CD4-positive, alpha-beta T cell treated with Interferon alpha-2 for 1 hour (primary cell): Measurements from ENCODE around the gene TMEM214.

Experiments
- DNase-seq, 2 donors: peaks; one replicate each; pipeline ENCODE4 v3.0.0-alpha.2; 2020 to 2022

TMEM214 gene, protein sequence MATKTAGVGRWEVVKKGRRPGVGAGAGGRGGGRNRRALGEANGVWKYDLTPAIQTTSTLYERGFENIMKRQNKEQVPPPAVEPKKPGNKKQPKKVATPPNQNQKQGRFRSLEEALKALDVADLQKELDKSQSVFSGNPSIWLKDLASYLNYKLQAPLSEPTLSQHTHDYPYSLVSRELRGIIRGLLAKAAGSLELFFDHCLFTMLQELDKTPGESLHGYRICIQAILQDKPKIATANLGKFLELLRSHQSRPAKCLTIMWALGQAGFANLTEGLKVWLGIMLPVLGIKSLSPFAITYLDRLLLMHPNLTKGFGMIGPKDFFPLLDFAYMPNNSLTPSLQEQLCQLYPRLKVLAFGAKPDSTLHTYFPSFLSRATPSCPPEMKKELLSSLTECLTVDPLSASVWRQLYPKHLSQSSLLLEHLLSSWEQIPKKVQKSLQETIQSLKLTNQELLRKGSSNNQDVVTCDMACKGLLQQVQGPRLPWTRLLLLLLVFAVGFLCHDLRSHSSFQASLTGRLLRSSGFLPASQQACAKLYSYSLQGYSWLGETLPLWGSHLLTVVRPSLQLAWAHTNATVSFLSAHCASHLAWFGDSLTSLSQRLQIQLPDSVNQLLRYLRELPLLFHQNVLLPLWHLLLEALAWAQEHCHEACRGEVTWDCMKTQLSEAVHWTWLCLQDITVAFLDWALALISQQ

DNA sequence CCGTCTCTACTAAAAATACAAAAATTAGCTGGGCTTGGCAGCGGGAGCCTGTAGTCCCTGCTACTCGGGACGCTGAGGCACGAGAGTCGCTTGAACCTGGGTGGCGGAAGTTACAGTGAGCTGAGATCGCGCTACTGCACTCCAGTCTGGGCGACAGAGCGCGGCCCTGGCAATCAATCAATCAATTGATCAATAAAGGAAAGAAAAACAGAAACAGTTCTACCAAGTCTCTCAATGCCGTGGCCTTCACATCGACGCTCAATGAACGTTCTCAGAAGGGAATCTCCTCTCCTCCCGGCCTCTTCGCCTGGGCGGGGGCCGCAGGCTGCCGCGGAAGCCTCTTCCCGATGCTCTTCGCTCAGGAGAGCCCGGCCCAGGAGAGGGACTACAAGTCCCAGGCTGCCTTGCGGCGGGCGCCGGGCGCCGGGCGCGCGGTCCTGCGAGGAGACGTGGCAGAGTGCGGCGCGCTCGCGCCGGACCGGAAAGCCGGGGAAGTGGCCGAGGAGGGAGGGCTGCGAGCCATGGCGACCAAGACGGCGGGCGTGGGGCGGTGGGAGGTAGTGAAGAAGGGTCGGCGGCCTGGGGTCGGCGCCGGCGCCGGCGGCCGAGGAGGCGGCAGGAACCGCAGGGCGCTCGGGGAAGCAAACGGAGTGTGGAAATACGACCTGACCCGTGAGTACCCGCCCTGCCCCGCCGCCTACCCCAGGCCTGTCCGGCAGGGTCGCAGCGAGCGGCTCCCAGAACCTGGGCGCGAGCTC, at the start of gene TMEM214:
Gene TMEM214 (plus strand): TSS at position 471 of the 758 bp plus-strand sequence. CDS start 51 bp downstream, at position 522.
- peak; percentile 75 to 81 for DNase-seq

DNA sequence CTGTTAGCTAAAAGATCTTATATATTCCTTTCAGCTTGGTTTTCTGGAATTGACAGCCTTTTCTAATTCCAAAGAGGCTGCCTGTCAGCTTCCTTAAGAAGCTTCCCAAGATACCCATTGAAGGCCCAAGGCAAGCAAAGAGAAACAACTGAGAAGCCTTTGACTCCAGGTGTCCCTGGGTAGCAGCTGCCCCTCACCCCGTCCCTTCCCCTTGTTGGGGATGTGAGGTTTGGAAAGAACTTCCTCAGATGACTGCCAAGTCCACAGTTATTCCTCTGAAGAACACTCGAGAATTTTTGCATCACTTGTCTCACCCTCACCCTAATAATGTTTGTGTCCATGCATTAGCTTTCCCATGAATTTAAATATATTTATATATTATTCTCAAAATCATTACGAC, 49.0 kb upstream of the TMEM214 start:
- no peak for DNase-seq

DNA sequence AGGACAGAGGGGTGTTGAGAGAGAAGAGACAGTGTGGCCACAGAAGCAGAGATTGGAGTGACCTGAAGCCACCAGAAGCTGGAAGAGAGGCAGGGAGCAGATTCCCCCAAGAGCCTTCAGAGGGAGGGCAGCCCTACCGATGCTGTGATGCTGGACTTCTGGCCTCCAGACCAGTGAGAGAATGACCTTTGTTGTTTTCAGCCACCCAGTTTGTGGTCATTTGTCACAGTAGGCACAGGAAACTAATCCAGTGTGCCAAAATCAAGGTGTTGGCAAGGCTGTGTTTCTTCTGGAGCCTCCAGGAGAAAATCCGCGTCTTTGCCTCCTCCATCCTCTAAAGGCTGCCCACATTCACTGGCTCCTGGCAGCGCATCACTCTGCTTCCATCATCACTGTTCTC, 47.0 kb upstream of the TMEM214 start:
- DNase-seq = no peak

DNA sequence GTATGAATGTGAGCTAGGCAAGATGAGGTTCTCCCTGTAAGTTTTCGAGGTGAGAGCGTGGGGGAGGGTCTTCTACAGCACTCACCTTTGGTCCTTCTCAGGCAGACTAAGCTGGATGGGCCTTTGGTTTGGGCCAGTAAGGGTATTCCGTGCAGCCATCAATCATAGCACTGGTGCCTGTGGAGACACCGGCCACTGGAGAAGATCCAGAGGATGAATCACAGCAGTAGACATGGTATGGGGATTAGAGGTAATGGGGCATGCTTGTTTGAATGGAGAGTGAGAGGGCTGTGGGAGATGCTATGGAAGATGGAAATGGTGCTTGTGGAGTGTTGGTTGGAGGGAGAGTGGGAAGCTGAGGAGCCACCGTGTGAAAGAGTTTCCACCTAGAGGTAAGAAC, 46.2 kb upstream of the TMEM214 start:
- DNase-seq = no peak

DNA sequence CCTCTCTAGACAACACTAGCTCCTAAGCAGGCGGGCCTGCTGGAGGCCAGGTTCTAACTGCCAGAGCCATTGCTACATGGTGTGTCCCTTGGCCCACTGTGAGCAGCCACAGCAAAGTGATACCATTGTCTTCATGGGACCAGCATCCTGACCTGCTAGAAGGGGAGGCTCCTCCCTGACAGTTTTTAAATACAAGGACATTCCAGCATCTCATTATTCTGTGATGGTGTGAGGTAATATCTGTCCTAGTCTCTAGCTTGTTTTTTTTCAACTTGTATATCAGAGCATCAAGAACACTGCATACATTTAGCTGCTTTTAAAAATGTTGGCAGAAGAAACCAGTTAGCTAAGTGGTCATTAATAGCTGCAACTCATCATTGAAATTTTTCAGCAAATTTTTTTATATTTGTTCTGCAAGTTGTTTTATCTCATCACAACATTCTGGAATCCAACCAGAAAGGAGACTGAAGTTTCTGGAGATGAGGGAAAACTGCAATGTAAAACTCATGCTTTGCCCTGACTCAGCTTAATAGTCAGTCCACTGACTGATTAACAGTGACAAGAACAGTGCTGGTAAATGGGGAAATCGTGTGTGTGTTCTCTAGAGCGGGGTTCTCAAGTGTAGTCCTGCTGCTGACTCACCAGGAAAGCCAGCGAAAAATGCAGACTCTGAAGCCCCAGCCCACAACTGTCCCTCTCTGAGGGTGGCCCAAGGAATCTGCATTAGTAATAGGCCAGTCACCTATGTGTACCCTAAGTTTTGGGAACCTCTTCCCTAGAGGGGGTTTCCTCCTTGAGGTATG, 44.5 kb upstream of the TMEM214 start:
- no peak for DNase-seq

DNA sequence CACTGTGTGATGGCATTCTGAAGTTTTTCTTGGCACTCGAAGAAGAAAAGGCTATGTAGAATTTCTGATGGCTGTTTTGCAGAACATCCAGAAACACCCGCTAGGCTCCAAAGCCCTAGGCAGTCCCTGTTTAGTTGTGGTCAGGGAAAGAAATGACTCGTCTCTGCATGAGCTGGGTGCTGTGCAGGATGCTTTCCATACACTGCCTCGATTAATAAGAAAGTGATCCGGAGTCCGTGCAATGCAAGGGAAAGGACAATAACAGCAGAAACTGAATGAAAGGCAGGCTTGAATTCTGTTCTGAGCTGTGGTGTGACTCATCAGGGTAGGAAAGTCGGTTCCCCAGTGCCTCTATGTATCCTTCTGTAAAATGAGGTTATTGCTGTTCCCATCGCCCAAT, 43.6 kb upstream of the TMEM214 start:
- DNase-seq = no peak

DNA sequence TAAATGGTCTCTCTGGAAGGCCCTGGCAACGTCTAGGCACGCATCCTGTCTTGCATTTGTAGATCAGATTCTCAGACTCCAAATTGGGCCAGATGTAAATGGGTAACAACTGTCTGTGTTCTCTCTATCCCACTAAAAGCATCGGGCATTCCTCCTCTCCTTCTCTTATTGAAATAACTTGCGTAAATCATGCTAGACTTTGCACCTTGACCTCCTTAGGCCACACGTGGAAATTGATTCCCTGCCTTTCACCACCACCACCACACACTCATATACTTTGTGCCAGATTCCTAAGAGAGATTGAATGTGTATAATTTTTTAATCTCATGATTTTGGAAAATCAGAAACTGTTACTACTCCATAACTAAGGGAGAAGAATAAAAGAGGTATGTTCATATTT, 41.0 kb upstream of the TMEM214 start:
- DNase-seq = no peak

DNA sequence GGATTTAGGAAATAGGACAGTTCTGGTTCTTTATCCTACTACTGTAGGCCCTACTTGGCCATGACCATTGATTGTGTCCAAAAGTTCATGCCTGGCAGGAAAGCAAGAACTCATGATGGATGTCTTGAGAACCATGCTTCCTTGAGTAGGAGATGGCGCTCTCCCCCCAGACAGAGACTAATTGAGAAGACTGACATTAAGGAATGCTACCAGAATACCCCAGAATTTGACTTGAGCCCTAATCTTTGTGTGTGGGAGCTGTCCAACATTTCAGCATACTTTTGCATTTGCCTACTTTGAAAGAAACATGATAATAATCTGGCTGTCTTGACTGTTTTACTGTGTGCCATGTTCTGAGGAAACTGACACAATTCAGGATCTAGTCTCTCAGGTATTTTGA, 39.0 kb upstream of the TMEM214 start:
- no peak for DNase-seq

DNA sequence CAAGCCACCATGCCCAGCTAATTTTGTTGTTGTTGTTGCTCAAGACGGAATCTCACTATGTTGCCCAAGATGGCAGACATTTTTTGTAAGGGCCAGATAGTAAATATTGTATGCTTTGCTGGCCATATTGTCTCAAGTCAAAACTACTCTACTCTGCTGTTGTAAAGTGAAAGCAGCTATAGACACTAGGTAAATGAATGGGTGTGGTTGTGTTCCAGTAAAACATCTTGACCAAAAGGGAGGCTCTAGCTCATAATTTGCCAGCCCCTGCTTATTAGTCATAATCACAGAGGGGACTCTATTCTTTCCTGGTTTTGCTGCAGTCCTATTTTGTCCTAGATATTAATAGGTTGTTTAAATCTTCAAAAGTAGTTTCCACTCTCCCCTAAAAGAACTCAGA, 37.8 kb upstream of the TMEM214 start:
- no peak for DNase-seq

DNA sequence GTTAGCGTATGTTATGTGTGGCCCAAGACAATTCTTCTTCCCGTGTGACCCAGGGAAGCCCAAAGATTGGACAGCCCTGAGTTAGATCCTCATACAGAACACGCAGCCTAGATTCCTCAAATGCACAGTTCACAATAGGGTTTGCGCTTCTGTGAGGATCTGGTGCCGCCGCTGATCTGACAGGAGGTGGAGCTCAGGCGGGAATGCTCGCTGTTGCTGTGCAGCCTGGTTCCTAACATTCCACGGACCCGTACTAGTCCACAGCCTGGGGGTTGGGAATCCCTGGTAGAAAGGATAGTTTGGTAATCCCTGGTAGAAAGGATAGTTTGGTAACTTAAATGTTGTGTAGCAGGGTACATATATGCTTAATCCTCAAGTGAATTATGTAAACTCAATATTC, 35.4 kb upstream of the TMEM214 start:
- DNase-seq = no peak

DNA sequence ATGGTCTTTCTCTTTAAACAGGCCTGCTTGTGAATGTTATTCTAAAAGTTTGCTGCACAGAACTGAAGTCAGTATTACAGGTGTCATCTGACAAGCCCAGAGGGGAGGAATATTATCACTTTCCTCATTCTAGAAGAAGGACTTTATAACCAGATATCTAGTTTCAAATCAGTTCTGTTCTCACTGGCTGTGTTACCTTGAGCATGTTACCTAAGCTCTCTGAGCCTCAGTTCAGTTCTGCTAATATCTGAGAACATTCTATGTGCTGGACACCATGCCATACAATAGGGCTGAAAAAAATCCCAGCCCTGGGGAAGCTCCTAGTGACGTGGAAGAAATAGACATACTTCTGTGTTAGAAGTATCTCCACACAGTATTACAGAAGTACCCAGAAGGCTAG, 34.4 kb upstream of the TMEM214 start:
- DNase-seq = no peak

DNA sequence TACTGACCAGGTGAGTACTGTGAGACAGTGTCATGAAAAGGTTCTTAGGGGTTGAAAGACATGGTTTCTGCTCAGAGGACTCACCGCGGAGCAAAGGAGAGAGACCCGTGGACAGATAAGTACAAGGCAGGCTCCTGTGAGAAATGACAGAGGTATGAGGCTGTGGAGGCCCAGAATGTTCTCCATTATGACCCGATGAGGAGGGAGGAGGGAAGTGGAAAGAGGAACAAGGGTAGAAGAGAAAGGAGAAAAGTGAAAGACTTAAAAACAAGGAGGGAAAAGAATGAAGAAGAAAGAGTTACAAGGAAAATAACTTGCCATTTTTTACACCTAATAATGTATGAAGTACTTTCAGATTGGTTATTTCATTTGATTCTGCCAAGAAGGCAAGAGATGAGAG, 32.5 kb upstream of the TMEM214 start:
- DNase-seq = no peak

DNA sequence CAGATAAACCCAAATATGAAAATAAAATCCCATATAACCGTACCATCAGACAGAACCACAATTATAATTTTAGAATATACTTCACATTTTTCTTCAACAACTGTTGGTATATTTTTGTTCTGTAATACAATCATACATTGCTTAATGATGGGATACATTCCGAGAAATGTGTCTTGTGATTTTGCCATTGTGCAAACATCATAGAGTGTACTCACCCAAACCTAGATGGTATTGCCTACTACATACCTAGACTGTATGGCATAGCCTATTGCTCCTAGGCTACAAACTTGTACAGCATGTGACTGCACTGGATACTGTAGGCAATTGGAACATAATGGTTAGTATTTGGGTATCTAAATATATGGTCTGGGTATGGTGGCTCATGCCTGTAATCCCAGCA, 31.8 kb upstream of the TMEM214 start:
- no peak for DNase-seq

DNA sequence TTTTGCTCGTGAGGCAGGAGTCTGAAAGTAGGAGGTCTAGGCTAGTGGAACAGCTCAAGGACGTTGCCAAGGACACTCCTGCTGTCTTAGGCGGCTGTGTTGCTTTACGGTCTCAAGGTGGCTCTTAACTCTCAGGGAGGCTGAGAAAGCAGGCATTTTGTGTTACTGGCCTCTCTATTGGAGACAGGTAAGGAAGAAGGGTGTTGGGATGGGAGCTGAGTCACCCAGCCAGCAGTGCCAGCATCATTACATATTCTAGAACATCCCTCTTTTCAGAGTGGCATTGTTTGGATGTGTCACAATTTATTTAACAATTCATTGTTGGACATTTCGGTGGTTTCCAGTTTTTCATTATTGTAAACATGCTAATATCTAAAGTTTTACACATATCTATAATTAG, 30.8 kb upstream of the TMEM214 start:
- no peak for DNase-seq

DNA sequence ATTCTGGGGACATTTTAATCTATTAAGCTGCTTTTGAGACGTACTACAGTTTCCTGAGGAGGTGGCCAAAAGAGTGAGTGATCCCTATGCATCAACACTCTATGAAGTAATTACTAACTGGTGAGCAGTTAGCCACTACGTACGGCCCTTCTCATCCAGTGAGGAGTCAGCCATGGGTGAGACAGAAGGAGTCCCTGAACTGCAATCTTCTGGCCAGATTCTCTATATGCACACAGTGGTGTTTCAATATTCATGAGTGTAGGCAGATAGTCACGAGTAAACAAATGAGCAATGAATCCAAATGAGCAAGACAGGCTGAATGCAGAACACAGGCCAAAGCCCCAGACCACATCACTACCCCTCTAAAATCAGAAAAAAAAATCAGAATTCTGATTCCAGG, 29.8 kb upstream of the TMEM214 start:
- no peak for DNase-seq

DNA sequence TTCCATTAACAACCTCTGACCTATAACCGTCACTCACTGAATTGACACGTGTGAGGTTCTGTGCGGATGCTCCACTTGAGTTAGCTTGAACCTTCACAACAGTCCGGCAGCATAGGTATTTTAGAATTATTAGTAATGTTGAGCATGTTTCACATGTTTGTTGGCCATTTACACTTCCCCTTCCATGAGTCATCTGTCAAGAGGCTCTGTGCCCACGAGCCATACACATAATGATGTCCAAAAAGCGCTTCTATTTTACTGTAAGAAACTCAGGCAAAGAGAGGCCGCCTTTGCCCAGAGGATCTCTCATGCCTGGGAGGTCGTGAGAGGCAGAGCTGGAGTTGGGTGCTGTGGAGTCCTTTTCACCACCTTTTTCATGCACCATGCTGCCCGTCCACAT, 28.9 kb upstream of the TMEM214 start:
- no peak for DNase-seq

DNA sequence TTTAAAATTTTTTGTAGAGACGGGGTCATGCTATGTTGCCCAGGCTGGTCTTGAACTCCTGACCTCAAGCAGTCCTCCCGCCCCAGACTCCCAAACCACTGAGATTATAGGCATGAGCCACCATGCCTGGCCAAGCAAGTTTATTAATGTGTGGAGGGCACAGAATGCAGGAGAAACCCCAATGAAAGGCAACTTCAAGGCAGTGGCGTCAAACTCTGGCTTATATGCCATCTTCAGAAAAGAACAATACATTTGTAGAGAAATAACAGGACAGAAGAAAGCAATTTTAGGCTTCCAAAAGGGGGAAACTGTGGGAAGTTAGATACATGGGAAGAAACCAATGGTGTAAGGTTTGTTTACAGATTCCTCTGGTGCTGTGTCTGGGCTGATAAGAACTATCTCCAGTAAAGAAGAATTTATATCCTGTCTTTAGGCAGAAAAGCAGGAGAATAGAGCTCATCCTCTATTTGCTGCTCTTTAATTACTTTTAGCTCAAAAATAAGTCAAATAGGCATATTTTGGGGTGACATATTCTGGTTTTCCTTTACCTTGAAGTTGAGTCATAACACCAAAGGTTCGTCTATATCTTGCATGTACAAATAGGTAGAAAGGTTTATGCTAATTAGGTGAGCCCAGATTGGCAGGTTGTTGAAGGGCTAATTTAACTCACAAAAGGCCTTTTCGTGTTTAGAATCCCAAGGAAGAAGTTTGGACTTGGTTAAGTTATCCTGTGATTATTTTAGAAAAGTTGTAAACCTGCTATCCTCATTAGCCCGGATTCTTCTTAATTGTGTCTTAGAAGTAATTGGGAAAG, 26.0 kb upstream of the TMEM214 start:
- DNase-seq = no peak

DNA sequence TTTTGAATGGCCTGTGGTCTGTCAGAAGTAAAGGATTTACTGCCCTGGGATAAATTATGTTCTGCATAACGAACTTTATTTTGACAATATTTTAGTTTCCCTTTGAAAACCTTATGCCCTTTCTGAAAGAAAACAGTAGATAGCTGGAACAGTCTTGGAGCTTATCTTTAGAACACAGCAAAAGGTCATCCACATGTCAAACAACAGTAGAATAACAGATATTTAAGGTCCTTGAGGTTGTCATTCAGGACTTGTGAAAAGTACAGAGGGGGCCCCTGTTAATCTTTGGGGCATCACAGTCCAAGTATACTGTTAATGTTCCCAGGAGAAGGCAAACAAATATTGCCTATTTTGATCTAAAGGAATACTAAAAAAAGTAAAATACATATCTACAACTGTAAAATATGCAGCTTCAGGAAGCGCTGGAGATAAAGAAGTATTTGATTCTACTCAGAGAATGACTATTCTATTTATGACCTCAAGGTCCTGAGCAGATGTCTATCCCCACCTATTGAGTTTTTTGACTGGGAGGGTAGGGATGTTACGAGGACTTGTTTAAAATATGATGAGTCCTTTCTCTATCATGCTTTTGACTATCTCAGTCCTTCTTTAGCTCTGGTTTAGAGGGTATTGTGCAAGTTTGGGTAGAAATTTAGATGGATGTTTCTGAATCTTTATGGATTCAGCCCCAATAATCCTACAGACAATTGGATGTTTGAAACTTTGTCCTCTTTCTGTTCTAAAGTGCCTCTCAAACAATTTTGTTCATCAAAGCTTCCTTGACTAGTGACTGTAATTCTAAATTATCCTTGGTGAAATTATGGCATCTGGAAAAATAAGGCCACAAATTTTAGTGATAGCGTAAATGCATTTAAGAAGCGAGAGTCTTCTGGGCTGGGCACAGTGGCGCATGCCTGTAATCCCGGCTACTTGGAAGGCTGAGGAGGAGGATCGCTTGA, 25.1 kb upstream of the TMEM214 start:
- DNase-seq = no peak

DNA sequence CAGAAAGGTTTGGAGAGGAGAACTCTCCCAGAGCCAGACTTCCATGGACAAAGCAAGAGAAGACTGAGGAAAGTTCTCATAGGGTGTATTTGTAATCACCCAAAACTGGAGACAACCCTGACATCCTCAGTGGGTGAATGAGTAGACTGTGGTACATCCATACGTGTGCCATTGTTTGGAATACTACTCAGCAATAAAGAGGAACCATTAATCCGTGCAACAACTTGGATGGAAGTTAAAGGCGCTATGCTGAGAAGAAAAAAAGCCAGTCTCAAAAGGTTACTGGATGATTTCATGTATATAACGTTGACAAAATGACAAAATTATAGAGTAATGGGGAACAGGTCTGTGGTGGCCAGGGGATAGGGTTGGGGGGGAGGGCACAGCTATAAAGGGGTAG, 24.1 kb upstream of the TMEM214 start:
- DNase-seq = no peak

DNA sequence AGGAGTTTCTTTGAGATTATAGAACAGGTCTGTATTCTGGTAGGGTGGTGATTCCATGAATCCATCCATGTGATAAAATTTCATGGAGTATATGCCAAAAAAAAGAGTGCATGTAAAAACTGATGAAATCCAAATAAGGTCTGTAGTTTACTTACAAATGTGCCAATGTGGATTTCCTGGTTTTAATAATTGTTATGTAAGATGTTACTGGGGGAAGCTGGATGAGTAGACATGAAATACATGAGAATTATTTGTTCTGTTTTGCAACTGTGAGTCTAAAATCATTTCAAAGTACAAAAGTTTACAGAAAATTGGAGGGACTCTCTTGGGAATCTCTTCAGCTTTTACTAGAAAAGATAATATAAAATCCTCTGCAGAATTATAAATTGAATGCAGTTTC, 23.7 kb upstream of the TMEM214 start:
- DNase-seq = no peak

DNA sequence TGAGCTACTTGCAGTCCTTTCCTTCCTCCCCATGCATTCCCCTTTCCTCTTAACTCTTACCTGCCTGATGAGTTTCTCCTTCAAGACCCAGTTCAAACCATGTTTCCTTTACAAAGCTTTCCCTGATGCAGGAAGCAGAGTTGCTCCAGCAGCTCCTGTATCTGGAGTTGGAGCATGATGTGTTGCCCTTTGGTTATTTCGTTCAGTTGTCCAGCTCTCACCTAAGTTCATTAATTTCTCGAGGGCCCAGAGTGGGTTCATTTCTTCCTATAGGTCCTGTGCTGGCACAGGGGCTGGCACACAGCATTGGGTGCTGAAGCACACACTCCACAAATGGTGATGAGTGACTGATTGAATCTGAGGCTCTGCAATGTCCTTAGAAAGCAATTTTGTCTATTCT, 23.0 kb upstream of the TMEM214 start:
- DNase-seq = no peak
